HG03439 (cell line): ENCODE measurements around the gene ZDHHC8.

Source experiments
- ATAC-seq: cut with Tn5 transposase; IDR thresholded peaks from one replicate; pipeline ENCODE4 v1.9.1; 2021; ENCODE audit warnings: mild to moderate bottlenecking, moderate library complexity; ENCODE audit not compliant: unreplicated experiment

The ZDHHC8 gene

GRCh38 chr22:20142711-20143621, 11.4 kb downstream of the ZDHHC8 start:
- ATAC-seq = no peak

GRCh38 chr22:20143883-20144665, 12.5 kb downstream of the ZDHHC8 start:
- ATAC-seq = no peak

GRCh38 chr22:20145206-20145831, 13.7 kb downstream of the ZDHHC8 start:
- no peak for ATAC-seq

- no peak for ATAC-seq
Observed at GRCh38 chr22:20145832-20146223, 14.2 kb downstream of the ZDHHC8 start.

GRCh38 chr22:20146777-20147176, 15.2 kb downstream of the ZDHHC8 start:
- ATAC-seq = no peak

- no peak for ATAC-seq
Observed at GRCh38 chr22:20147237-20147988, 15.8 kb downstream of the ZDHHC8 start.

- no peak for ATAC-seq
Observed at GRCh38 chr22:20148414-20148813, 16.8 kb downstream of the ZDHHC8 start.

GRCh38 chr22:20149257-20150250, 17.9 kb downstream of the ZDHHC8 start:
- no peak for ATAC-seq

- no peak for ATAC-seq
Observed at GRCh38 chr22:20150381-20151275, 19.0 kb downstream of the ZDHHC8 start, which contains the start of gene CCDC188. Gene CCDC188, minus strand, starts transcription at chr22:20151055. Its CDS starts 69 bp downstream, at chr22:20150986.

- no peak for ATAC-seq
Observed at GRCh38 chr22:20151276-20151588, 19.6 kb downstream of the ZDHHC8 start.

- ATAC-seq = no peak
Observed at GRCh38 chr22:20152464-20152890, 20.9 kb downstream of the ZDHHC8 start.

- no peak for ATAC-seq
Observed at GRCh38 chr22:20153945-20154344, 22.3 kb downstream of the ZDHHC8 start.

- no peak for ATAC-seq
Observed at GRCh38 chr22:20154602-20155187, 23.1 kb downstream of the ZDHHC8 start.

- no peak for ATAC-seq
Observed at GRCh38 chr22:20155330-20156041, 23.9 kb downstream of the ZDHHC8 start.

- no peak for ATAC-seq
Observed at GRCh38 chr22:20156042-20156389, 24.4 kb downstream of the ZDHHC8 start.

GRCh38 chr22:20156611-20157429, 25.2 kb downstream of the ZDHHC8 start:
- no peak for ATAC-seq
